Measurements from ENCODE around the gene LYSMD1.

The LYSMD1 gene

GRCh38 chr1:151164732-151165280 is 896 bp downstream of the LYSMD1 start:
- H3K9me3 Mint-ChIP-seq = no peaks in the 10 kb centered on the region
- H3K4me1 Mint-ChIP-seq (ENCODE audit: low read depth in 2 of 2) = peaks cover 20 to 45% of the 10 kb centered on the region in 2 donors
- ATAC-seq (replicated peaks) = no peak
- peak overlapping the region; percentile 90 to 91 for H3K4me3 Mint-ChIP-seq
- no peak for DNase-seq
- no peaks in the 10 kb centered on the region for H3K27me3 Mint-ChIP-seq
- peaks cover 42% of the 10 kb centered on the region for H3K36me3 Mint-ChIP-seq (ENCODE audit: insufficient read depth)
- peak overlapping the region in 1 of 2 donors; percentile 96 for H3K27ac Mint-ChIP-seq

GRCh38 chr1:151159373-151159772 is 6.3 kb downstream of the LYSMD1 start:
- H3K9me3 Mint-ChIP-seq = no peaks in the 10 kb centered on the region
- DNase-seq = no peak
- H3K4me3 Mint-ChIP-seq = peak overlapping the region; percentile 63 to 93
- ATAC-seq (replicated peaks) = no peak
- H3K27me3 Mint-ChIP-seq = no peaks in the 10 kb centered on the region
- H3K4me1 Mint-ChIP-seq (ENCODE audit: low read depth in 2 of 2) = peaks cover 33 to 54% of the 10 kb centered on the region in 2 donors
- peaks cover 16% of the 10 kb centered on the region for H3K36me3 Mint-ChIP-seq (ENCODE audit: insufficient read depth)
- H3K27ac Mint-ChIP-seq = peak overlapping the region; percentile 73 to 90

GRCh38 chr1:151158751-151159251 is 6.9 kb downstream of the LYSMD1 start:
- Mint-ChIP-seq H3K27ac (peak overlapping the region; percentile 73 to 90), H3K36me3 (ENCODE audit: insufficient read depth) (peaks cover 16% of the 10 kb centered on the region), H3K4me1 (ENCODE audit: low read depth in 2 of 2) (peaks cover 33 to 54% of the 10 kb centered on the region in 2 donors), H3K27me3 (no peaks in the 10 kb centered on the region), H3K4me3 (peak overlapping the region; percentile 93 to 99), H3K9me3 (no peaks in the 10 kb centered on the region)
- no peak for DNase-seq
- no peak for ATAC-seq (replicated peaks)

GRCh38 chr1:151158326-151158725 is 7.4 kb downstream of the LYSMD1 start:
- DNase-seq (no peak), ATAC-seq (replicated peaks) (no peak)
- peak overlapping the region; percentile 93 to 99 for H3K4me3 Mint-ChIP-seq
- H3K36me3 Mint-ChIP-seq (ENCODE audit: insufficient read depth) = peaks cover 16% of the 10 kb centered on the region
- no peaks in the 10 kb centered on the region for H3K27me3 Mint-ChIP-seq
- H3K4me1 Mint-ChIP-seq (ENCODE audit: low read depth in 2 of 2) = peaks cover 33 to 54% of the 10 kb centered on the region in 2 donors
- peak overlapping the region; percentile 73 to 90 for H3K27ac Mint-ChIP-seq
- H3K9me3 Mint-ChIP-seq = no peaks in the 10 kb centered on the region

GRCh38 chr1:151157067-151157531 is 8.6 kb downstream of the LYSMD1 start:
- Mint-ChIP-seq H3K4me1 (ENCODE audit: low read depth in 2 of 2) (peaks cover 33 to 47% of the 10 kb centered on the region in 2 donors), H3K36me3 (ENCODE audit: insufficient read depth) (peaks cover 16% of the 10 kb centered on the region), H3K27me3 (no peaks in the 10 kb centered on the region), H3K4me3 (peak overlapping the region; percentile 93 to 99), H3K9me3 (no peaks in the 10 kb centered on the region), H3K27ac (peak overlapping the region; percentile 89 to 90)
- DNase-seq (peak in 2 of 3 experiments; percentile 18 to 35), ATAC-seq (replicated peaks) (peak; percentile 51)

- Mint-ChIP-seq H3K4me1 (ENCODE audit: low read depth in 2 of 2) (peaks cover 31 to 42% of the 10 kb centered on the region in 2 donors), H3K36me3 (ENCODE audit: insufficient read depth) (peaks cover 16% of the 10 kb centered on the region), H3K9me3 (no peaks in the 10 kb centered on the region), H3K27ac (peak within 1 kb of the TSS; percentile 89 to 90), H3K27me3 (no peaks in the 10 kb centered on the region), H3K4me3 (peak within 1 kb of the TSS; percentile 93 to 99)
- ATAC-seq (replicated peaks) = peak; percentile 85
- DNase-seq = peak; percentile 55 to 64 (median 63)
Observed at GRCh38 chr1:151156515-151156819, 9.2 kb downstream of the LYSMD1 start, which contains the start of gene TNFAIP8L2. TSS of gene TNFAIP8L2 (plus strand) at chr1:151156649. CDS start at chr1:151158698, 2,049 bp downstream.

GRCh38 chr1:151147665-151148064 is 18.0 kb downstream of the LYSMD1 start:
- Mint-ChIP-seq H3K27ac (peak overlapping the region in 1 of 2 donors; percentile 1), H3K36me3 (ENCODE audit: insufficient read depth) (no peaks in the 10 kb centered on the region), H3K9me3 (no peaks in the 10 kb centered on the region), H3K27me3 (peaks cover 0 to 6% of the 10 kb centered on the region in 2 donors), H3K4me1 (ENCODE audit: low read depth in 2 of 2) (peaks cover 7 to 13% of the 10 kb centered on the region in 2 donors), H3K4me3 (peak overlapping the region; percentile 83 to 88)
- ATAC-seq (replicated peaks) (no peak), DNase-seq (no peak)

- H3K27ac Mint-ChIP-seq = peak overlapping the region; percentile 81 to 84
- peaks cover 0 to 6% of the 10 kb centered on the region in 2 donors for H3K27me3 Mint-ChIP-seq
- ATAC-seq (replicated peaks) (no peak), DNase-seq (no peak)
- no peaks in the 10 kb centered on the region for H3K36me3 Mint-ChIP-seq (ENCODE audit: insufficient read depth)
- H3K4me3 Mint-ChIP-seq = peak overlapping the region; percentile 83 to 88
- H3K9me3 Mint-ChIP-seq = no peaks in the 10 kb centered on the region
- H3K4me1 Mint-ChIP-seq (ENCODE audit: low read depth in 2 of 2) = peaks cover 7 to 13% of the 10 kb centered on the region in 2 donors
Observed at GRCh38 chr1:151147132-151147503, 18.6 kb downstream of the LYSMD1 start.

- Mint-ChIP-seq H3K36me3 (ENCODE audit: insufficient read depth) (no peaks in the 10 kb centered on the region), H3K9me3 (no peaks in the 10 kb centered on the region), H3K27me3 (peaks cover 0 to 6% of the 10 kb centered on the region in 2 donors), H3K27ac (peak within 1 kb of the TSS; percentile 81 to 84), H3K4me1 (ENCODE audit: low read depth in 2 of 2) (peaks cover 7 to 13% of the 10 kb centered on the region in 2 donors), H3K4me3 (peak within 1 kb of the TSS; percentile 83 to 88)
- DNase-seq (peak; percentile 81 to 83 (median 82)), ATAC-seq (replicated peaks) (peak; percentile 99)
Observed at GRCh38 chr1:151146412-151147131, 19.1 kb downstream of the LYSMD1 start, which contains the start of gene SEMA6C. TSS of gene SEMA6C (minus strand) at chr1:151146631. CDS start at chr1:151142621, 4,010 bp downstream.

GRCh38 chr1:151146072-151146411 is 19.7 kb downstream of the LYSMD1 start:
- Mint-ChIP-seq H3K9me3 (no peaks in the 10 kb centered on the region), H3K4me1 (ENCODE audit: low read depth in 2 of 2) (peaks cover 7 to 13% of the 10 kb centered on the region in 2 donors), H3K36me3 (ENCODE audit: insufficient read depth) (no peaks in the 10 kb centered on the region), H3K4me3 (peak overlapping the region; percentile 83 to 88), H3K27ac (peak overlapping the region in 1 of 2 donors; percentile 84), H3K27me3 (peaks cover 0 to 6% of the 10 kb centered on the region in 2 donors)
- ATAC-seq (replicated peaks) = peak; percentile 7
- no peak for DNase-seq

GRCh38 chr1:151145304-151146071 is 20.2 kb downstream of the LYSMD1 start:
- Mint-ChIP-seq H3K27ac (no peak overlapping the region), H3K4me3 (peak overlapping the region; percentile 83 to 88), H3K9me3 (no peaks in the 10 kb centered on the region), H3K36me3 (ENCODE audit: insufficient read depth) (no peaks in the 10 kb centered on the region), H3K4me1 (ENCODE audit: low read depth in 2 of 2) (peaks cover 7 to 13% of the 10 kb centered on the region in 2 donors), H3K27me3 (peaks cover 0 to 6% of the 10 kb centered on the region in 2 donors)
- ATAC-seq (replicated peaks) = no peak
- DNase-seq = peak in 1 of 3 experiments; percentile 6

- Mint-ChIP-seq H3K4me1 (ENCODE audit: low read depth in 2 of 2) (peaks cover 7 to 13% of the 10 kb centered on the region in 2 donors), H3K4me3 (peak overlapping the region; percentile 83 to 88), H3K9me3 (no peaks in the 10 kb centered on the region), H3K36me3 (ENCODE audit: insufficient read depth) (no peaks in the 10 kb centered on the region), H3K27ac (no peak overlapping the region), H3K27me3 (peaks cover 0 to 6% of the 10 kb centered on the region in 2 donors)
- ATAC-seq (replicated peaks) = no peak
- no peak for DNase-seq
Observed at GRCh38 chr1:151144474-151145303, 21.0 kb downstream of the LYSMD1 start.
